Measurements from ENCODE around the gene DGKD. TPM values are rescaled to one million over a fixed set of nuclear protein-coding genes. Genes with fewer than 3 reads are reported as not detected.
A peak's percentile ranks its signal among the peaks of the same experiment; 100 is the strongest.

The DGKD gene
- total RNA-seq, 1 experiment from 2014 or later, result 28.2 TPM

DNA sequence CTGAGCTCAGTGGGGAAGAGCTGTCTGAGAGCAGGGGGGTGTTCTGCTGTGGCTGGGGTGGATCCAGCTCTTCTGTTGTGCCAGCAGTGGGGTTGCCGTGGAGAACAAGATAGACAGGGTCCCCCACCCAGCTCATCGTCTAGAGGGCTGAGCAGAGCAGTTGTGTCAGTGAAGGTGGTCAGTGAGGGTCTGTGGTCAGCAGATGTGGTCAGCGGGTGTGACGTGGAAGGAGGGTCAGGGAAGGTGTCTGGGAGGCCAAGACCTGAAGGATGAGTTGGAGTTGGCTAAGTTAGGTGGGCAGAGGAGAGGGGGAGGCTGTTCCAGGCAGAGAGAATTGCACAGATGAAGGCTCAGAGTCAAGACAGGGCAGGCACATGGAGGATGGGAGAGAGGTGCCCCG is 103.1 kb downstream of the DGKD start:
- H3K27me3 ChIP-seq, result no peaks in the 10 kb centered on the region
- peaks cover 46% of the 10 kb centered on the region for H3K36me3 ChIP-seq
- H3K4me3 ChIP-seq, result no peak overlapping the region
- H3K9me3 ChIP-seq (replicated peaks), result no peaks in the 10 kb centered on the region
- DNase-seq, result no peak
- H3K4me1 ChIP-seq, result peaks cover 14% of the 10 kb centered on the region; the same call in 1 of the 2 replicates
- H3K27ac ChIP-seq, result no peak overlapping the region

GRCh38 chr2:233458031-233458610 is 103.8 kb downstream of the DGKD start:
- peaks cover 14% of the 10 kb centered on the region; the same call in 1 of the 2 replicates for H3K4me1 ChIP-seq
- H3K27ac ChIP-seq, result no peak overlapping the region
- H3K36me3 ChIP-seq, result peaks cover 48% of the 10 kb centered on the region
- no peaks in the 10 kb centered on the region for H3K27me3 ChIP-seq
- H3K4me3 ChIP-seq, result no peak overlapping the region
- H3K9me3 ChIP-seq (replicated peaks), result no peaks in the 10 kb centered on the region
- no peak for DNase-seq

DNA sequence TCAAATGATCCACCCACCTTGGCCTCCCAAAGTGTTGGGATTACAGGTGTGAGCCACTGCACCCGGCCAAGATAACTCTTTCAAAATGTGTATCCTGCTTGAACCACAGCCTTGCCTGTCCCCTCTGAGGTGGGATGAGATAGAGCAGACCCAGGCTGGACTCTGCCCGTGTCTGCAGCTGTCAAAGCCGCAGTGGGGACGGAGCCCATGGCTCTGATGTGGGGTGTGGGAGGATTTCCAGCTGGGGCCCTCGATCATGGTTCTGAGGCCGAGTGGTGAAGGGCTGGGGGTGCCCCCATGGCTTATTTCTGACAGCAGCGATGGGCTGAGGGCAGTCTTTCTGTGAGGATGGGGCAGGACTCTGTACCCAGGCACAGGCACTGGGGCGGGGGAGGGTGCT is 104.5 kb downstream of the DGKD start:
- Histone ChIP-seq H3K27me3 (no peaks in the 10 kb centered on the region), H3K36me3 (peaks cover 51% of the 10 kb centered on the region), H3K27ac (no peak overlapping the region), H3K4me1 (peaks cover 14% of the 10 kb centered on the region; the same call in 1 of the 2 replicates), H3K4me3 (no peak overlapping the region), H3K9me3 (replicated peaks) (no peaks in the 10 kb centered on the region)
- DNase-seq, result no peak

DNA sequence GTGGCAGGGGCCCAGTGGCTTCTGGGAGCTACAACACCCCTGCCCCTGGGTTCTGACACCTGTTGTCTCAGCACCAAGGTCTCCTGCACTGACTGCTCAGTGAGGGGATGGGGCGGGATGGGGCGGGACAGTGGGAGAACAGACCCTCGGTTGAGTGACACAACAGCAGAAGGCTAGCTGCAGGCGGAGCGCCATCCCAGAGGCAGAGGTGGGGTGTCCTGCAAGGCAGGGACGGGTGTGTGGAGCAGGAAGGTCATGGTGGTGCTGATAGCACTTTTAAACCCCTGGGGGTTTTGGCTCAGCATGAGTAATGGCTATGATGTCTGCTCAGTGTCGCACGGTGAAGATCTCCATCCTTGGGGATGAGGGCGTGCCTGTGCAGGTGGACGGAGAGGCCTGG is 105.1 kb downstream of the DGKD start:
- no peak overlapping the region for H3K4me3 ChIP-seq
- peaks cover 51% of the 10 kb centered on the region for H3K36me3 ChIP-seq
- no peaks in the 10 kb centered on the region for H3K27me3 ChIP-seq
- no peak for DNase-seq
- no peak overlapping the region for H3K27ac ChIP-seq
- peaks cover 14% of the 10 kb centered on the region; the same call in 1 of the 2 replicates for H3K4me1 ChIP-seq
- no peaks in the 10 kb centered on the region for H3K9me3 ChIP-seq (replicated peaks)

DNA sequence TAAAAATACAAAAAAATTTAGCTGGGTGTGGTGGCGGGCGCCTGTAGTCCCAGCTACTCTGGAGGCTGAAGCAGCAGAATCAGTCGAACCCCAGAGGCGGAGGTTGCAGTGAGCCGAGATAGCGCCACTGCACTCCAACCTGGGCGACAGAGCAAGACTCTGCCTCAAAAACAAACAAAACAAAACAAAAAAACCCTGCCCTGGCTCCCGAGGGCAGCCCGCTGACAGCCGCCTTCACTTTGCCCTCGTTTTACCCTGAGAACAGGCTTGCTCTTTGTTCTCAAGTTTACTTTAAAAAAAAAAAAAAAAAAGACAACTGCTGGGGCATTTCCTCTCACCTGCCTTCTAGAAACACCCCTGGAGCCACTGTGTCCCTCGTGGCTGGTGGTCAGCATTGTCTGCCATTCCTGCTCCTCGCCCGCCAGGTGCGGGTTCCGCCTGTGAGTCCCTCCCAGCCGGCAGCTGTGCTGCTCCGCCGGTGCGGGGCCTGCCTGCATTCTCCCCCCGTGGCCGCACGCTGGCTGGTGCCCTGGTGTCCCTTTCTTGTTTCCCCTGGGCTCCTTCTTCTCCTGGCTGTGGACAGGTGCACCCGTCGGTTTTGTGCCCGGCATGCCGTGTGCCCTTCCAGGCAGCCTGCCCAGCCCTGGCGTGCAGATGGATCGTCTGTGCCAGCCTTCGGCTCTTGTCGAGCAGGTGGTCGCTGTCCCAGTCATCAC is 106.6 kb downstream of the DGKD start:
- peak; percentile 75 to 83 for DNase-seq
- Histone ChIP-seq H3K27ac (peak overlapping the region; percentile 73), H3K4me3 (no peak overlapping the region), H3K4me1 (peaks cover 14% of the 10 kb centered on the region; the same call in 1 of the 2 replicates), H3K9me3 (replicated peaks) (no peaks in the 10 kb centered on the region), H3K36me3 (peaks cover 51% of the 10 kb centered on the region), H3K27me3 (no peaks in the 10 kb centered on the region)

- Histone ChIP-seq H3K4me3 (no peak overlapping the region), H3K27ac (peak overlapping the region; percentile 73), H3K4me1 (peaks cover 14% of the 10 kb centered on the region; the same call in 1 of the 2 replicates), H3K9me3 (replicated peaks) (no peaks in the 10 kb centered on the region), H3K36me3 (peaks cover 48% of the 10 kb centered on the region), H3K27me3 (no peaks in the 10 kb centered on the region)
- no peak for DNase-seq
These were observed 107.2 kb downstream of the DGKD start for GRCh38 chr2:233461481-233461891.

GRCh38 chr2:233462202-233462785 is 108.0 kb downstream of the DGKD start:
- Histone ChIP-seq H3K27ac (no peak overlapping the region; the same call in 1 of the 2 replicates), H3K27me3 (no peaks in the 10 kb centered on the region), H3K4me1 (peaks cover 14% of the 10 kb centered on the region; the same call in 1 of the 2 replicates), H3K36me3 (peaks cover 42% of the 10 kb centered on the region), H3K4me3 (no peak overlapping the region), H3K9me3 (replicated peaks) (no peaks in the 10 kb centered on the region)
- no peak for DNase-seq

GRCh38 chr2:233462826-233463470 is 108.7 kb downstream of the DGKD start:
- peaks cover 14% of the 10 kb centered on the region; the same call in 1 of the 2 replicates for H3K4me1 ChIP-seq
- no peak overlapping the region for H3K27ac ChIP-seq
- peaks cover 48% of the 10 kb centered on the region for H3K36me3 ChIP-seq
- H3K9me3 ChIP-seq (replicated peaks), result no peaks in the 10 kb centered on the region
- DNase-seq, result no peak
- no peaks in the 10 kb centered on the region for H3K27me3 ChIP-seq
- H3K4me3 ChIP-seq, result no peak overlapping the region

DNA sequence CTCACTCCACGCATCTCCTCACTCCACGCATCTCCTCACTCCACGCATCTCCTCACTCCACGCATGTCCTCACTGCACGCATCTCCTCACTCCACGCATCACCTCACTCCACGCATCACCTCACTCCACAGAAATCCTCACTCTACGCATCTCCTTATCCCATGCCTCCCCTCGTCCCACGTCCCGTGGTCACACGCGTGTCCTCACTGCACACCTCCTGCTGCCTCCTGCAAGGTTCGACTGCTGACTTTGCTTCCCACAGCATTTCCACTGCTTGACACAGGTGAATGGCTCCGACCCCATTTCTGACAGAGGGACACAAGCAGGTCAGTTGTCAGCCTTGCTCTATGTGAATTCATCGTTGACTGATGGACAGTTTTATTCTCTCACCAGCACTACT is 109.3 kb downstream of the DGKD start:
- DNase-seq, result no peak
- Histone ChIP-seq H3K4me3 (no peak overlapping the region), H3K36me3 (peaks cover 51% of the 10 kb centered on the region), H3K27ac (no peak overlapping the region), H3K27me3 (no peaks in the 10 kb centered on the region), H3K4me1 (peaks cover 14% of the 10 kb centered on the region; the same call in 1 of the 2 replicates), H3K9me3 (replicated peaks) (no peaks in the 10 kb centered on the region)

DNA sequence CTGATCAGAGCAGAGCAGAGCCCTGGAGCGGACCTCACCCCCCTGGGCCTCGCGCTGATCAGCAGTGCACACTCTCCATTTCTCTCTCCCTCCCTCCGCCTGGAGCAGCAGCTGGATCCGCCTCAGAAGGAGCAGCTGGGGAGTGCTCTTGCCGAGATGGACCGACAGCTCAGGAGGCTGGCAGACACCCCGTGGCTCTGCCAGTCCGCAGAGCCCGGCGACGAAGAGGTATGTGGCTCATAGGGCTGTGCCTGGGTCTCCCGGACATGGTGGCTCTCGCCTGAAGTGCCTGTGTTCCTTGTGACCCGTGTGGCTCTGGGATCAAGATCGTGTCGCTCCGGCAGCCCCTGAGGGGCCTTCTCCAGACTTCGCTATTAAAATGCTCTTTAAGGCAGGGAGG is 109.8 kb downstream of the DGKD start:
- Histone ChIP-seq H3K27me3 (no peaks in the 10 kb centered on the region), H3K36me3 (peaks cover 53% of the 10 kb centered on the region), H3K4me1 (peaks cover 14% of the 10 kb centered on the region; the same call in 1 of the 2 replicates), H3K27ac (no peak overlapping the region), H3K9me3 (replicated peaks) (no peaks in the 10 kb centered on the region), H3K4me3 (no peak overlapping the region)
- DNase-seq, result no peak

DNA sequence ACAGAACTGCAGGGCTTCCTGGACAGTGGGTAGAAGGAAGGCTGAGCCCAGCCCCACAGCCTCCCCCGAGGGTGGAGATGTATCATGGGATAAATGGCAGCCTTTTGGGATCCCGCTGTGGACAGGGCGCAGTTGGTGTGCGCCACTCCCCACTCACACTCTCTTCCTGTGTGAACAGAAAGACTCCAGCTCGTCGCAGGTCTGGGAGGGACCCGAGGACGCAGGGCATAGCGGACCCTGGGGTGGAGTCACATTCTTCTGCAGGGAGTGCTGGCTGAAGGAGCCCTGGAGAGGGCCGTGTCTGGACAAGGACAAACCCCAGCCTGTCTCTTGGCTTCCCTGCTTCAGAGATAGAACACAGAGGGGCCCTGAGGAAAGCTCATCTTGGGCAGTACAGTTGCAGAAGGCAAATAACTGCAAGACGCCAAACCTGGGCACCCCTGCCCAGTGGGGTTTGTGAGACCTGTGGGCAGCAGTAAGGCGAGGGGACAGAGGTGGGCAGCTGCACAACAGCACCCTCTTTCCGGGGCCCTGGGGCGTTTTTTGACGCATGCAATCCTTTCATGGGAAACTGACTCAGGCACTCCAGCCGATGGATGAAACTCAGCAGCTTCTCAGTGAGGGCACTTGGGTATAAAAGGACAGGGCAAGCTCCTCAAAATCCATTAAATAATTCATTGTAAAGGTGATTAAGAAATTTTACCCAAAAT is 110.4 kb downstream of the DGKD start:
- no peaks in the 10 kb centered on the region for H3K9me3 ChIP-seq (replicated peaks)
- H3K4me3 ChIP-seq, result no peak overlapping the region
- DNase-seq, result no peak
- H3K27ac ChIP-seq, result no peak overlapping the region
- peaks cover 14% of the 10 kb centered on the region; the same call in 1 of the 2 replicates for H3K4me1 ChIP-seq
- peaks cover 51% of the 10 kb centered on the region for H3K36me3 ChIP-seq
- H3K27me3 ChIP-seq, result no peaks in the 10 kb centered on the region

GRCh38 chr2:233466991-233467603 is 112.8 kb downstream of the DGKD start:
- no peak overlapping the region for H3K4me3 ChIP-seq
- H3K36me3 ChIP-seq, result peaks cover 42% of the 10 kb centered on the region
- DNase-seq, result no peak
- no peaks in the 10 kb centered on the region for H3K4me1 ChIP-seq
- no peaks in the 10 kb centered on the region for H3K27me3 ChIP-seq
- H3K27ac ChIP-seq, result no peak overlapping the region
- H3K9me3 ChIP-seq (replicated peaks), result no peaks in the 10 kb centered on the region

GRCh38 chr2:233468047-233468740 is 113.9 kb downstream of the DGKD start:
- Histone ChIP-seq H3K9me3 (replicated peaks) (no peaks in the 10 kb centered on the region), H3K27ac (no peak overlapping the region), H3K27me3 (no peaks in the 10 kb centered on the region), H3K36me3 (peaks cover 43% of the 10 kb centered on the region), H3K4me1 (no peaks in the 10 kb centered on the region), H3K4me3 (no peak overlapping the region)
- no peak for DNase-seq

GRCh38 chr2:233468741-233469110 is 114.4 kb downstream of the DGKD start:
- Histone ChIP-seq H3K4me1 (no peaks in the 10 kb centered on the region), H3K36me3 (peaks cover 41% of the 10 kb centered on the region), H3K27ac (no peak overlapping the region), H3K4me3 (no peak overlapping the region), H3K27me3 (no peaks in the 10 kb centered on the region), H3K9me3 (replicated peaks) (no peaks in the 10 kb centered on the region)
- no peak for DNase-seq
